ENCODE data around the gene KLK5. TPM values are rescaled to one million over a fixed set of nuclear protein-coding genes. Genes with fewer than 3 reads are reported as not detected.

KLK5 gene
- total RNA-seq, 1 experiment from 2014 or later: not detected

Other genes starting within 250 kb of the KLK5 start
- 0.15 TPM in 2 replicates for gene SHANK1, start 233.2 kb downstream of the KLK5 start, total RNA-seq (2014; rRNA removed; shearing (Covaris generic))
- 6.1 and 10.0 TPM in 2 replicates for gene CLEC11A, start 229.7 kb downstream of the KLK5 start, total RNA-seq (2014; rRNA removed; shearing (Covaris generic))
- not detected in 2 replicates for gene GPR32, start 182.6 kb downstream of the KLK5 start, total RNA-seq (2014; rRNA removed; shearing (Covaris generic))
- not detected in 2 replicates for gene ACP4, start 162.6 kb downstream of the KLK5 start, total RNA-seq (2014; rRNA removed; shearing (Covaris generic))
- not detected in 2 replicates for gene KLK1, start 129.3 kb downstream of the KLK5 start, total RNA-seq (2014; rRNA removed; shearing (Covaris generic))
- gene KLK15, start 119.5 kb downstream of the KLK5 start, total RNA-seq (2014; rRNA removed; shearing (Covaris generic)): not detected in 2 replicates
- not detected in 2 replicates for gene KLK3, start 98.1 kb downstream of the KLK5 start, total RNA-seq (2014; rRNA removed; shearing (Covaris generic))
- not detected in 2 replicates for gene KLK2, start 79.6 kb downstream of the KLK5 start, total RNA-seq (2014; rRNA removed; shearing (Covaris generic))
- not detected in 2 replicates for gene KLK4, start 41.6 kb downstream of the KLK5 start, total RNA-seq (2014; rRNA removed; shearing (Covaris generic))
- gene KLK6, start 16.6 kb upstream of the KLK5 start, total RNA-seq (2014; rRNA removed; shearing (Covaris generic)): 0.74 TPM in 1 of 2 replicates, not detected in the other
- not detected in 2 replicates for gene KLK7, start 30.9 kb upstream of the KLK5 start, total RNA-seq (2014; rRNA removed; shearing (Covaris generic))
- not detected in 2 replicates for gene KLK8, start 48.6 kb upstream of the KLK5 start, total RNA-seq (2014; rRNA removed; shearing (Covaris generic))
- gene KLK10, start 66.7 kb upstream of the KLK5 start, total RNA-seq (2014; rRNA removed; shearing (Covaris generic)): not detected in 2 replicates
- not detected in 2 replicates for gene KLK11, start 73.6 kb upstream of the KLK5 start, total RNA-seq (2014; rRNA removed; shearing (Covaris generic))
- not detected in 2 replicates for gene KLK12, start 82.0 kb upstream of the KLK5 start, total RNA-seq (2014; rRNA removed; shearing (Covaris generic))
- not detected in 2 replicates for gene KLK13, start 112.1 kb upstream of the KLK5 start, total RNA-seq (2014; rRNA removed; shearing (Covaris generic))
- not detected in 2 replicates for gene KLK14, start 129.8 kb upstream of the KLK5 start, total RNA-seq (2014; rRNA removed; shearing (Covaris generic))
- 1.4 and 9.7 TPM in 2 replicates for gene CTU1, start 155.4 kb upstream of the KLK5 start, total RNA-seq (2014; rRNA removed; shearing (Covaris generic))
- gene SIGLEC9, start 171.9 kb upstream of the KLK5 start, total RNA-seq (2014; rRNA removed; shearing (Covaris generic)): 0.27 TPM in 1 of 2 replicates, not detected in the other
- gene SIGLEC7, start 189.3 kb upstream of the KLK5 start, total RNA-seq (2014; rRNA removed; shearing (Covaris generic)): not detected in 2 replicates

Data from M059J (cell line).